ENCODE results near the gene MEGF10. TPM values are rescaled to one million over a fixed set of nuclear protein-coding genes. Genes with fewer than 3 reads are reported as not detected.
"Not testable (repeated sequence)": the region's sequence is repeated elsewhere in the genome, so short reads cannot be mapped to it uniquely, and the experiment has no call there.

MEGF10 gene
- polyA plus RNA-seq, 3 donors = 0.01 to 0.24 TPM; not detected in 1

DNA sequence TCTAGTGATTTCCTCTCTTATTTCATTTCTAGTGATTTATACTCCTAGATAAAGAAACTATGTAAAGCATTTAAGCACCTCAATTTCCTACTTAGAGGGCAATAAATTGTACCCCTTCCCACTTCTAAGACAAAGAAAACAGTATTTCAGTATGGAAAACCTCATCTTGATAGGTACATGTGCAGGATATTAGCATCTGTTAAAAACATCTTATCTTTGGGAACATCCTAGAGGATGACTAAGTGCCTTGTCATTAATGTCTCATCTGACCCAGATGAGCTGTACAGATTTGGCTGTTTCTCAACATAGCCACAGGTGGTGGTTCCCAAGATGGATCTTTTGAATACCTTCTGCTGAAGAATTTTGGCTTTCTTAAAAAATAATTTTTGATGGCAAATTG lies 5.7 kb downstream of the MEGF10 start:
- H3K27ac ChIP-seq (ENCODE audit: low read depth, low read length) = no peak overlapping the region

GRCh38 chr5:127296894-127297293 lies 6.3 kb downstream of the MEGF10 start:
- H3K27ac ChIP-seq (ENCODE audit: low read depth, low read length) = not testable (repeated sequence)
- 80 to 90% (median 88%) methylated on average over 5 of the region's 5 CpGs for WGBS, 3 donors

GRCh38 chr5:127297348-127298035 lies 6.9 kb downstream of the MEGF10 start:
- WGBS, 3 donors = 74 to 86% (median 79%) methylated on average over 4 of the region's 4 CpGs
- H3K27ac ChIP-seq (ENCODE audit: low read depth, low read length) = no peak overlapping the region

DNA sequence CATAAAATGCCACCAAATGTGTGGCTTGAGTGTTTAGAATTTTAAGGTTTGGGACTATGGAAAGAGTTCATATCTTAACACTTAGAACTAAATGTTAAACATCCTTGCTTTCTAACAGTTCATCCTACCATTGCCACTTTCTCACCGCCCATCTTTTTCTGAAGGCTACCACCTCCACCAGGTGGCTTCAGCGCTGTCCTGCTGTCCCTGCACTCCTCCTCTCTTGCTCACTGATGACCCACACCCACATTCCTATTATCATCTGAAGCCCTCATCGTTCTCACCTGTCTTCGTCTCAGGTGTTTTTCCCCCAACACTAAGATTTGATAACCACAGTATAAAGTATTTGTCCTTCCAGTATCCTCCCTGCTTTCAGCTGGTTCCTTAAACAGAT lies 7.4 kb downstream of the MEGF10 start:
- H3K27ac ChIP-seq (ENCODE audit: low read depth, low read length) = no peak overlapping the region
- 80 to 91% (median 87%) methylated on average over 4 of the region's 4 CpGs for WGBS, 3 donors

GRCh38 chr5:127298656-127299055 lies 8.1 kb downstream of the MEGF10 start:
- 78 to 86% (median 85%) methylated on average over 5 of the region's 5 CpGs for WGBS, 3 donors

DNA sequence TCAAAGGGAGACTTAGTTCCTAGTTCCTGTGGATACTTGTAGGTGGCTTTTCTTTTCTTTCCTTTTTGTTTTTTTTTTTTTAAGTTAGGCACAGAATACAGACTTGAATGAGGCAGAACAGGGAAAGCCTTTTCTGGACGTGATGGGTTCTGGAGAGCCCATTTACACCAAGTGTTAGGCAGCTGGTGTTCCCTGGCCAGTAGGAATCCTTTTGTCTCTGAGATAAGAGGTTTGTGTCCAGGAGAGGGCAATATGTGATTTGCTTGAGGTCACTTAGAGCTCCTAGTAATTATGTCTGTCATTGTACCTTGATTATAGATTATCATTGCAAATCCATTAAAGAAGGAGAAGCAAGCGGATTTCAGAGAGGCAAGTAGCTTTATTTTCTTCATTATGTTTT lies 9.1 kb downstream of the MEGF10 start:
- H3K27ac ChIP-seq (ENCODE audit: low read depth, low read length) = no peak overlapping the region
- 70 to 73% (median 72%) methylated on average over 2 of the region's 2 CpGs for WGBS, 3 donors

More at GRCh38 chr5:127298656-127299055, 8.1 kb downstream of the MEGF10 start:
- H3K27ac ChIP-seq (ENCODE audit: low read depth, low read length) = no peak overlapping the region

DNA sequence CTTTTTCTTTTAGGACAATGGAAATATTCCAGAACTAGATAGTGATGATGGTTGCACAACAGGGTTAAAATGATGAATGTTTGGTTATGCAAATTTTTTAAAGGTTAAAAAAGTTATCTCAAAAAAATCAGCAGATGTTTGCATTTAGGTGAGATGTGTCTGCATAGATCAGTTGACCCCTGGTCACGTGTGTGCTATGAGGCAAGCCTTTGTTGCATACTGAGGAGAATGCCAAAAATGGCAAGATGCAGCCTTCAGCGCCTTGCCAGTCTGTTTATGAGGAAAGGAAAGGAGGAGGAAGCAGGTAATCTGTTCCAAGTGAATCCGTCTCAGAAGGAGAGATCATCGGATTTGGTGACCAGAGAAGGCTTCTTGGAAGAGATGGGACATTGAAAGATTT lies 11.9 kb downstream of the MEGF10 start:
- no peak overlapping the region for H3K27ac ChIP-seq (ENCODE audit: low read depth, low read length)
- whole genome bisulfite sequencing, 3 donors = 82 to 85% (median 84%) methylated on average over 4 of the region's 4 CpGs

- 86 to 95% (median 94%) methylated on average over 1 of the region's 1 CpG for WGBS, 3 donors
- no peak overlapping the region for H3K27ac ChIP-seq (ENCODE audit: low read depth, low read length)
Observed at GRCh38 chr5:127303404-127303803, 12.8 kb downstream of the MEGF10 start.

GRCh38 chr5:127305493-127305892 lies 14.9 kb downstream of the MEGF10 start:
- no peak overlapping the region for H3K27ac ChIP-seq (ENCODE audit: low read depth, low read length)
- WGBS, 3 donors = 25 to 50% (median 49%) methylated on average over 2 of the region's 2 CpGs

GRCh38 chr5:127306036-127306435 lies 15.4 kb downstream of the MEGF10 start:
- WGBS, 3 donors = 81 to 89% (median 86%) methylated on average over 3 of the region's 3 CpGs
- H3K27ac ChIP-seq (ENCODE audit: low read depth, low read length) = no peak overlapping the region

- WGBS, 3 donors = 88 to 97% (median 90%) methylated on average over 8 of the region's 8 CpGs
- H3K27ac ChIP-seq (ENCODE audit: low read depth, low read length) = no peak overlapping the region
Observed at GRCh38 chr5:127306647-127307046, 16.1 kb downstream of the MEGF10 start.

DNA sequence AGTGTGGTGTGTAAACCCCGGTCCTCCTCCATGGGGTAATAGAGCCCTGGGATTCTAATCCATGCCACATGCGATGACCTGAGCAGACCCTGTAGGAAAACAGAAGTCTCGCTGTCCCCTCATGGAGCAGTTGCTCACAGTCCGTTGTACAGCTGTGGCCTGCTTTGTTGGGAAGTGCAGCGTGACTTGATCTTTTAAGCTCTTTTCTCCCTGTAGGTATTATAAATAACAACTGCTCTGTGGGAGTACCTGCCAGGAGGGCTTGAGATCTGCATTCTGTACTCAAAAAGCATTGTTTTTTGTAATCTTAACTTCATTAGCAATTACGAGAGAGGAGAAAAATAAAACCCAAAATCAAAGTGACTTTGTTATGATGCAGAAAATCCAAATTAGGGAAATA lies 17.3 kb downstream of the MEGF10 start:
- no peak overlapping the region for H3K27ac ChIP-seq (ENCODE audit: low read depth, low read length)
- 87 to 94% (median 89%) methylated on average over 6 of the region's 6 CpGs for WGBS, 3 donors

GRCh38 chr5:127308325-127308724 lies 17.7 kb downstream of the MEGF10 start:
- 93 to 96% (median 95%) methylated on average over 5 of the region's 7 CpGs for WGBS, 3 donors
- not testable (repeated sequence) for H3K27ac ChIP-seq (ENCODE audit: low read depth, low read length)

DNA sequence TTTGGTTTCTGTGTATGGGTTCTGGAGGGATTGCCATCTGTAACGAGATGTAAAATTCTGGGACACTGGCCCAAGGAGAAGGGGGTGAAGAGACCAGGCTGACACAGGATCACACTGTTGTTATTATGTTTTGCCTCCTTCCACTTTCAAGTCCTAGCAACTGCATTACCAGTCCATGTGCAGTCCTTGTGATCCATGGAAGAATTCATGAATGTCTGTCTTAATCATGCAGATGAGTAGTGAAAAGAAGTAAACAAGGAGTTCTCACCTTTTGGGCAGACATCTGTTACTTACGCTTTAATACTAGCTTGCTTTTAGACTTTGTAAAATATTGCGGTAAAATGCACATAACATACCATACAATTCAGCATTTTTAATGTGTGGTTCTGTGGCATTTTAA lies 18.3 kb downstream of the MEGF10 start:
- 82 to 99% (median 83%) methylated on average over 3 of the region's 3 CpGs for WGBS, 3 donors
- no peak overlapping the region for H3K27ac ChIP-seq (ENCODE audit: low read depth, low read length)

DNA sequence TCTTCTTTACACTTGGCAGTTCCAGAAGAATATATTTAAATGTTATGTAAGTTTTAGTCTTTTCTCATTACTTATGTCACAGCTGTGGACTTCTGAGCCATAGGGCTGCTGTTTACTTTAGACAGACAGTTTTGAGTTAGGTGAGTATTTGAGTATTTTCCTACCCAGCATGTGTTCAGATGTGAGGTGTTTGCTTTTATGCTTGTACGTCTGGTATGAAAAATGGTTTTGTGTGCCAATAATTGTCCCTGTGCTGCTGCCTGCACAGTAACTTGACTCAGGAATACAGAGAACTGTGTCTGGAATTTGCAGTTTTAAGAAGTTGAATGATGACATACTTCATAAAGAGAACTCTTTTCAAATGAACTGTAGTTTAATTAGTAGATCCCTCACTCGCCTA lies 20.8 kb downstream of the MEGF10 start:
- 42 to 80% (median 79%) methylated on average over 2 of the region's 2 CpGs for WGBS, 3 donors
- H3K27ac ChIP-seq (ENCODE audit: low read depth, low read length) = no peak overlapping the region

DNA sequence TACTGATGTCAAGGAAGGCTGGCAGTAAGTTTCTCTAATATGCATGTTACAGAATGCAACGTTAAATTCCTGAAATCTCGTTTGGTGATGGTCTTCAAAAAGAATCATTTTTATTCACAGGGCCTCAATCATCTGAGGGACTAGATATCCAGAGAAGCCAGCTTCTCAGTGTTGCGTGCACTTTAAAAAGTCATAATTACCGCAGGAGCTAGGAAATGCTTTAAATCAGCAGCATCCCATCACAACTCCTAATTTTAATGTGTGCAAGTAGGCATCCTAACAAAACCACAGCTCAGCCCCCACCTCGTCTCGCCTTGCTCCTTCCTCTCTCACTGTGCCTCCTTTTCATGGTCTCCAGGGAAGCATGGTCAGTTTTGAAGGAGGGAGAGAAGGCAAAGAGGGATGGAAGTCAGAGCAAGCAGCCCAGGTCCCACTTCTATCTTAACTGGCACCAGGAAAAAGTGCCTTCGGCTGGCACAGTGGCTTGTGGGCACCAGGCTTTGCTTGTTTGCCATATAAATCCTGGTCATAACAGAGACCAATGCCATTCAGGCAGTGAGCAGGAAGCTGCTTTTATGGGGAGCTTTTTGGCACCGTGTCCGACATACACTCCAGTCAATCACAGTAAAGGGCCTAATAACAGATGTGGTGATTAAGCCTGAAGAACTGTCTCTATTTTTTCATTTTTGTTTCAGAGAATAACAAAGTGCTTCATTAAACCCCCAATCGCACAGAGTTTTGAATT lies 21.4 kb downstream of the MEGF10 start:
- WGBS, 3 donors = 71 to 79% (median 76%) methylated on average over 10 of the region's 10 CpGs
- H3K27ac ChIP-seq (ENCODE audit: low read depth, low read length) = no peak overlapping the region

GRCh38 chr5:127313379-127313778 lies 22.8 kb downstream of the MEGF10 start:
- WGBS, 3 donors = 81 to 93% (median 90%) methylated on average over 3 of the region's 3 CpGs
- H3K27ac ChIP-seq (ENCODE audit: low read depth, low read length) = no peak overlapping the region

GRCh38 chr5:127313847-127314473 lies 23.4 kb downstream of the MEGF10 start:
- 41 to 46% (median 42%) methylated on average over 7 of the region's 7 CpGs for WGBS, 3 donors
- no peak overlapping the region for H3K27ac ChIP-seq (ENCODE audit: low read depth, low read length)

- no peak overlapping the region for H3K27ac ChIP-seq (ENCODE audit: low read depth, low read length)
- WGBS, 3 donors = 97 to 100% (median 100%) methylated on average over 1 of the region's 1 CpG
Observed at GRCh38 chr5:127316011-127316410, 25.4 kb downstream of the MEGF10 start.

All from adipose tissue (tissue), 3 donors.